Activated CD8-positive, alpha-beta memory T cell treated with anti-CD3 and anti-CD28 coated beads, Interleukin-2, amount 50 U/mL, for 24 hours (primary cell): Measurements from ENCODE around the gene SLAIN2.

Experiments
- DNase-seq: peaks from one replicate; pipeline ENCODE4 v3.0.0-alpha.2; 2020; ENCODE audit errors: extremely low read depth

The SLAIN2 gene

DNA sequence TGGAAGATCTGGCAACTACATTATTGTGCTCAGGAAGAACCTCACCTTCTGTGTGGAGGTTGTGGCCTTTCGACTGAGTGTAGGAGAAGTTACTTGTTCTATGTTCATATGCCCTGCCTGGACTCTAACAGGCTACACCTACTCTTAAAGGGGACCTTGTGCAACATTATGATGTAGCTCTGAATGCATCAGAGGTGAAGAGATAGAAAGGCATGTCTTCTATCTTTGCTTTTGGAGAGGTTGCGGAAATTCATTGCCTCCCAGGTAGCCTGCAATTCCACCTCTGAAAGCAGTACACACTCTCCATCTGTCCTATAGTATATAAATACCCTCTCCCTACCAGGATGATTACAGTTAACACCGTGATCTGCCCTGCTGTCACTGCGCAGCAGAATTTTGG is 7.1 kb upstream of the SLAIN2 start:
- no peak for DNase-seq

DNA sequence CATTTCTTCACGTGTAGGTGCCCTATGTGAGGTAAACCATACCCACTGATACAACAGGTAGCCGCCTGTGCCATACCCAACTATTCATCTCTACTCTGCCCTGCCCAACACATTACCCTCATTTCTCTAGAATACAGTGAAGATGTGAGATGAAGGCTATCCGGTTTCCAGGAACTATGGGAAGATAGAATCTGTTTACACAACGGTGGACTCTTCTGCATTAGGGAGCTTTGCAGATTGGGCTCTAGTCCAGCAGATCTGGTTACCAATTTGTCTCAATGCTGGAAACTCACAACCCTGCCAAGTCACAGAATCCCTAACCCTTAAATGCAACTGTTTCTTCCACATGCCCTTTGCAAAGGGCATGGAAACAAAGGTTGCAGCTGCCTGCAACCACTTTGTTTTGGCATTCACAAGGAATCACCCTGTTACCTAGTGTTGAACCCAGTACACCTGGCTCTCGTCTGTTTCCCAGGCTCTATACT is 6.4 kb upstream of the SLAIN2 start:
- DNase-seq = no peak

DNA sequence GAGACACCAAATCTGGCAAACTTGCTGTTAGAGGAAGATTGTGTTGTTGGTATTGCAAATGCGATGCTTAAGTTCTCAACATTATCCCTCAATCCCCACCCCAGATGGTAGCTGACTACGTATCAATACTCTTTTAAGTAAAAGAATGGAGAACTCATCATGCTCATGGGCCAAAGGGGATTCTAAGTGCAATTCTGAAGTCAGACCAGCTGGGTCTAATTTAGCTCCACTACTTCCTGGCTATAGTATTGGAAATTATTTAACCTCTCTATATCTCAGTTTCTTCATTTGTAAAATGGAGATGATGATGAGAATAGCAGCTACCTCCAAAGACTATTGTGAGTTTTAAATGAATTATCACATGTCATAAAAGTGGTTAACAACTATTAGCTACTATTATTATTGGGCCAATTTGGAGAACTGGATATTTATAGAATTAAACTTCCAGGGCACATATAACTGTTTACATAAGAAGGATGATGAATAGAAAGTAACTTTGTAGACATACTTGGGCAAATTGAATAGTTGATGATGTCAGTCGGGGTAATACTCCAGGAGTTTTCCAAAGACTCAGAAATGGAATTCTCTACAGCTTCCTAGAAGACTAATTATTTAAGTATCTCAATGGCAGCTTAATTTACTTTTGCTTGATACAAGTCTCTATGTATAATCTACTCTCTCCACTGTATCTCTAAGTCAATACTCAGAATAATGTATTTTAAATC is 5.0 kb upstream of the SLAIN2 start:
- DNase-seq = no peak

DNA sequence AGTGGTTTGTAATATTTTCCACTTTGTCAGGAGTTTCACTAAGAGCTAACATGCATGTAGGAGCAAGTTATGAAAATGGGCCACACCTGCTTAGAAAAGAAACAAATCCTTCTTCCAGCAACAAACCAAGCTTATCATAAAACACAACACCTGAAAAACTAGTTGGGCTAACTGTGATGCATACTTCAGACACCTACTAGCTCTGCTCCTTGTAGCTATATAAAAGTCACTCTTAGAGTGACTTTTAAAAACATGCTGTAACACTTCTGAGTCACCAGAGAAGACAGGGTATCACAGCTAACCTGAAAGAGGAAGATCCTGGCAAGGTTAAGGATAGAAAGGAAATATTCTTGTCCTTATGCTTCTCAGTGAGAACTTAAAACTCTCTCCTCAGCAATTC is 3.6 kb upstream of the SLAIN2 start:
- no peak for DNase-seq

DNA sequence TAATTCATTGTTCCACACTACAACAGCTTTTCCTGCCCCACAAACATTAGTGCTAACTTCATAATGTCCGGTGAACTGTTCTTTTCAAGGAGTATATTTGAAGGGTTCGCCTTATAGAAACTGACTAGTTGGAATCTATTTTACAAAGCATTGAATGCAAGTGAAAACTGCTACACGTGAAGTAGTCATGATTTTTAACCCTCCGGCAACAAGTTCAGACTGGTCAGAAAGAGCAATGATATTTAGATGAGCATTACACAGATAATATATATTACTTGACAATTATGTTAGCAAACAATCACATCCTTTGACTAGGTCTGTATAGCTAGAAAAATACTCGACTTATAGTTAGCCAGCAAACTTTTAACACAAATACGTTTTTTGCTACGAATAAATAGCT is 1.7 kb upstream of the SLAIN2 start:
- DNase-seq = no peak

DNA sequence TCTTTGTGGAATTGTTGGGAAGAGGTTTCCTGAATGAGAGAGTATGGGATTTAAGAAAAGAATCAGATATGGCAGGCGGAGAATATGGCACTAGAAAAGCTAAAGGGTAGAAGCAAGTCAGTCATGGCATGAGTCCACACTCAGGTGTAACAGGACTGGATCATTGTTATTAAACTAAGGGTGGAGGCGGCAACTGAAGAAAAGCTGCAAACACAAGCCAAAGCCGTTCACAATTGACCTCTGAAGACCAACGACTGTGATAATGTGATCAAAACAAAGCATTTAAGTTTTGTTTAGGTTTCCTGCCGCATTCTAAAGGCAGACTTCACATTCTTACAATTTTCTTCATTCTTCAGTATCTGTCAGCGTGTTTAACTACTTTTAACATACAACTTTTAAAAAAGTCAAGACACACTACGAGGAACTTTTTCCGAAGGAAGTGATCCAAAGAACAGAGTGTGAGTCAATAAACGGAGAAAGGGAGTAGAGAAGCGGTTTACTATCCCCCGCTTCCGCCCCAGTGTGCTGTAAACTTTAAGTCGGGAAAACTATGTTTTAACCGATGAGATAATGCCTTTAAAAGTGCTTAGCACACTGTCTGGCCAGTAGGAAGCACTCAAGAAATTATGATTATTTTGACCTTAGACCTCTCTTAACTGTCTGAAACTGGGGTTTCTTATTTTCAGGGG is 909 bp upstream of the SLAIN2 start:
- DNase-seq = no peak

DNA sequence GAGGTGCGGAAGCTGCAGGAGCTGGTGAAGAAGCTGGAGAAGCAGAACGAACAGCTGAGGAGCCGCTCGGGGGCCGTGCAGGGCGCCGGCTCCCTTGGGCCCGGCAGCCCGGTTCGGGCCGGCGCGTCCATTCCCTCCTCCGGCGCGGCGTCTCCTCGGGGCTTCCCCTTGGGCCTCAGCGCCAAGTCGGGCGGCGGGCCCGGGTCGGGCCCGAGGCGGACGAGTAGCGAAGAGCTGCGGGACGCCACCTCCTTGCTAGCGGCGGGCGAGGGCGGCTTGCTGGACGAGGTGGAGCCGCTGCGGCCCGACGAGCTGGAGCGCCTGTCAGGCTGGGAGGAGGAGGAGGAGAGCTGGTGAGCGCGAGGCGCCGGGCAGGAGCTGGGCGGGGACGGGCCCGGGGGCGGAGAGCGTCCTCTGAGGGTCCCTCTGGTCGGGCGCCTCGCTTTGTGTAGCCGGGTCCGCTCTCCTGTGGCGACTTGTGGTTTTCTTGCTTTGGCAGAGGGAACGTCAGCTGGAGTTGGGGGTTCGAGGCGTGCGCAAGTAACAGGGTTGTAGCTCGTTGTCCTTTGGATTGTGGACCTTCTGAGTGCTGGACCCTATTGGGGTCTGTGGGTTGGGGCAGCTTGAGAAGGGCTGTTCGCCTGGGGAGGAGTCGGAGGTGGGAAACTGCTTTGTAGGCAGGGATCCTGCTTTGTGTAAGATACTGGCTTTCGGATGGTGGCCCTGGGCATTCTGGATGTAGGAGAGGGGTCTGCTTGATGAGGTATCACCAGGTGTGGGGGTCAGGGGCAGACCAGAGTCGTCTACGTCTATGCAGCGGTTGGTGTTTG is 662 bp downstream of the SLAIN2 start:
- DNase-seq = peak; percentile 1

DNA sequence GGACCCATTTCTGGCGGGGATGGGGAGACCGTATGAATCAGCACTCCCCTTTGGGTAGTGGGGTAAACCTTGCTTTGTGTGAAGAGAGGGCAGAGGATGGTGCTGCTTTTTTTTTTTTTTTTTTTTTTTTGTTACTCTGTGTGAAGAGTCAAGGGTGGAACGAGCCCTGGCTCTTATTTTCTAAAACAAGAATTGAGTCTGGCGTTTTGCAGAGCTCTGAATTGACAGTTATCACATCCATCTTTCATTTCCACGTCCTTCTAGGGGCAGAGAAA is 1.2 kb downstream of the SLAIN2 start:
- no peak for DNase-seq

DNA sequence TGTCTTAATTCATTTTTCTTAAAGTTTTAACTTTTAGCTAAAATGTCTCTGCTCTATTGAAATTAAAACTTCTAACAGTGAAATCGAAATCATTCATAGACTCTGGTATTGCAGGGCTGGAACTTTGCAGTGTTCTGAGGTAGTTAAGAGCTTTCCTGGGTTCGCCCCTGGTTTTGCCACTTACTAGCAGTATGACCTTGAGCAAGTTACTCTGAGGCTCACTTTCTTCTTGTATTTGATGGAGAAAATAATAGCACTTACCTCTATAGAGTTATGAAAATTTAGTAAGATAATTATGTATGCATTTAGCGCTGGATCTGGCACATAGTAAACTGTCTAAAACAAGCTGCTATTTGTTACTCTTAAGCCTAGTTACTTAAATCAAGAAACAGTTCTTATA is 1.7 kb downstream of the SLAIN2 start:
- DNase-seq = no peak

DNA sequence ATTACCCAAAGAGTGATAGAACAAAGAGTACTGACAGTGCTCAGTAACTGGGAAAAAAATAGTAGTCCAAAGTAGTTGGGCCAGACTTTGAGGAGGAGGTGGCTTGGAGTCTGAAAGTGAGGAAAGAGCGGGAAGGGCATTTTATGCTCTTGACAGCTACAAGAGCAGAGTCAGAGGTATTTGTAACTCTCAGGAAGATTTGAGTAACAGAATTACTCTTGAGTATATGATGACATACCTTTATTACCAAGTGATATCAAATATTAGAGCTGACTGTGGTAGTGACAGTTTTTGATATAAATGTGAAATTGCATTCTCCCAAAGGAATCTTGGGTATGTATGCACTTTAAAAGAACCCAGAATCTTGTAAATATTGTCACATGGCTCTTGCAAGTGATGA is 2.2 kb downstream of the SLAIN2 start:
- no peak for DNase-seq

DNA sequence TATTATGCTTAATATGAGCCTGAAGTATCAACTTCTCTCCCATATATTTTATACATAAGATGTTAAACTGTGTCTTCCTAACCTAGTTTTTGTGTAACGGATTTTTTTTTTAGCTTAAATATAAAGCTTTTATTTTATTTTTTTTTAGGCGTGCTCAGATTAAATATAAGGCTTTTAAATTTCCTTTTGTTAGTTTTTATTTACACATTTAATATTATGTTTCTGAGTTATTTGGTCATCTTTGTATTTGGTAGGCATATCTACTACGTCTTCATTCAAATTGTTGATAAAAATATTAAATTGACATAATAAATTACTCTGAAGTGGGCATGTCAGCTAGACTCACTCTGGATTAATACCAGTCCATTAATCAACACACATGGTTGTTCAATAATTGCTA is 4.2 kb downstream of the SLAIN2 start:
- no peak for DNase-seq

DNA sequence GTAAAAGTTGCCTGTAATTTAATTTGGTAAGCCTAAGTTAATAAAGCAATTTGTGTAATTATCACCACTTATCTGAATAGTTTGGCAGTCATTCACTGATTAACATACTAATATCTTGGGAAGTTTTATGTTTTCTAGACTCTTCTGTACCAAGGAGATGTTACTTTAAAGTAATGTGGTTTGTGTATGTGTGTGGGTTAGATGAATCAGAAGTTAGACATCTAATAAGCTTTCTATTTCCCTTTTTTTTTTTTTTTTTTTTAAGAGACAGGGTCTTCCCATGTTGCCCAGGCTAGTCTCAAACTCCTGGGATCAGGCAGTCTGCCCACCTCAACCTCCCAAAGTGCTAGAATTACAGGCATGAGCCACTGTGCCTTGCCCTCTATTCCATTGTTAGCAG is 5.3 kb downstream of the SLAIN2 start:
- no peak for DNase-seq

DNA sequence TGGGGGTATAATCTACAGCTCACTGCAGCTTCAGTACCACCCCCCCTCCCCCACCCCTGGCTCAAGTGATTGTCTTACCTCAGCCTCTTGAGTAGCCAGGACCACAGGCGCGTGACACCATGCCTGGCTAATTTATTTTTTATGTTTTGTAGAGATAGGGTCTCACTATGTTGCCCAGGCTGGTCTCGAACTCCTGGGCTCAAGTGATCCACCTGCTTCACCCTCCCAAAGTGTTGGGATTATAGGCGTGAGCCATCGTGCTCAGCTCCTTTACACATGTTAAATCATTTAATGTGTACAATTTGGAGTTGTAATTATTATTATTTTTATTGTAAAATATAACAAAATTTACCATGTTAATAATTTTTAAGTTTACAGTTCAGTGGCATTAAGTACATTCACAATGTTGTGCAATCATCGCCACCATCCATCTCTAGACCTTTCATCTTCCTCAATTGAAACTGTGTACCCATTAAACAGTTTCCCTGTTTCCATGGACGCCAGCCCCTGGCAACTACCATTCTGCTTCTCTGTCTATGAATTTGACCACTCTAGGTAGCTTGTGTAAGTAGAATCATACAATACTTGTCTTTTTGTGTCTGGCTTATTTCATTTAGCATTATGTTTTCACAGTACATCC is 6.1 kb downstream of the SLAIN2 start:
- DNase-seq = no peak

DNA sequence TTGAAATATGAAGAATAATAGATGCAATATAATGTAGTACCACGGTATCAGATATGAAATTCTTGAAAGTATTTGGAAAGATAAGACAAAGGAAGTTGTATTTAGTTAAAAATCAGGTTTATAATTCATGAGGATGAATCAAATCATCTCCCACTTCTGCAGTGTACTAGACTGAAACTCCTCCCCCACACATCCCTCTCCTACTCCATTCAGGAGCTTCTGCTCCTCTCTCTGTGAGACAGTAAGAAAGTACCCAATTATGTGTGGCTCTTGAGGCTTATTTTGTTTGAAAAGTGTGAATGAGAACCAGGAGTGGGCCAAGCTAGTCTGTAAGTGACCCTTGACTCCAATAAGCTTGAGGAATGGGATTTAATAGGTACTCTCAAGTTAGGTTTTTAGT is 9.5 kb downstream of the SLAIN2 start:
- DNase-seq = no peak

DNA sequence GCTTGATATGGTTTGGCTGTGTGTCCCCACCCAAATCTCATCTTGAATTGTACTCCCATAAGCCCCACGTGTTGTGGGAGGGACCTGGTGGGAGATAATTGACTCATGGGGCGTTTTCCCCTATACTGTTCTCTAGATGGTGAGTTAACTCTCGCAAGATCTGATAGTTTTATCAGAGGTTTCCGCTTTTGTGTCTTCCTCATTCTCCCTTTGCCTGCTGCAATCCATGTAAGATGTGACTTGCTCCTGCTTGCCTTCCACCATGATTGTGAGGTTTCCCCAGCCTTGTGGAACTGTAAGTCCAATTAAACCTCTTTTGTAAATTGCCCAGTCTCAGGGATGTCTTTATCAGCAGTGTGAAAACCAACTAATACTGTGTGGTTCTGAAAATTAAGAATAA is 11.5 kb downstream of the SLAIN2 start:
- no peak for DNase-seq

DNA sequence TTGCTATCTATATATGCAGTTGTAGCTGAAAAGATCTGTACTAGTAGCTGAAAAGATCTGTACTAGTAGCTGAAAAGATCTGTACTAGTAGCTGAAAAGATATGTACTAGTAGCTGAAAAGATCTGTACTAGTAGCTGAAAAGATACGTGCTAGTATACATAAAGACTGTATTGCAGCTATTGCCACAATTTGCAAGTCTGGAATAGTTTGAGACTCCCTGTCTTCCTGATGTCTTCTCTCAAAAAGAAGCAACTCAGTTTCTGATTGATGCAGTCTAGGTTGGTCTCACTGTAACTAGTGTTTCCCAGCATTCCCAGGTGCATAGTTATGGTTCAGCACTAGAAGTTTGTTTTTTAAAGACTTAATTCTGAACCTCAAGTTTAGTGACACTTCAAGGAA is 15.0 kb downstream of the SLAIN2 start:
- no peak for DNase-seq

DNA sequence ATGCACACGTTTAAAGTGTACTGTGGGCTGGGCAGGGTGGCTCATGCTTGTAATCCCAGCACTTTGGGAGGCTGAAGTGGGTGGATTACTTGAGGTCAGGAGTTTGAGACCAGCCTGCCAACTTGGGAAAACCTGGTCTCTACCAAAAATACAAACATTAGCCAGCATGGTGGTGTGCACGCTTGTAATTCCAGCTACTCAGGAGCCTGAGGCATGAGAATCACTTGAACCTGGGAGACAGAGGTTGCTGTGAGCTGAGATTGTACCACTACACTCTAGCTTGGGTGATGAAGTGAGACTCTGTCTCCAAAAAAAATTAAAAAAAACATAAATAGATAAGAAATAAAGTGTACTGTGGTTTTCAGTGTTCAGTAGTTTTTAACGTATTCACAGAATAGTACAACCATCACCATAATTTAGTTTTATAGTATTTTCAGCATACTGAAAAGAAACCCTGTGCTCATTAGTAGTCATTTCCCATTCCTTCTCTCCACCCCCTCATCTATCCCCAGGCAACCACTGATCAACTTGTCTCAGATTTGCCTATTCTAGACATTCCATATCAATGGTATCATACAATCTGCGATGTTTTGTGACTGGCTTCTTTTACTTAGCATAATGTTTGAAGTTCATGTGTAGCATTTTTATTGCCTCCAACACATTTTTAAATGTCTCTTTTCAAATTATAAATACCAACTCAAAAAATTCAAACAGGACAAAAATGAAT is 19.1 kb downstream of the SLAIN2 start:
- DNase-seq = no peak

DNA sequence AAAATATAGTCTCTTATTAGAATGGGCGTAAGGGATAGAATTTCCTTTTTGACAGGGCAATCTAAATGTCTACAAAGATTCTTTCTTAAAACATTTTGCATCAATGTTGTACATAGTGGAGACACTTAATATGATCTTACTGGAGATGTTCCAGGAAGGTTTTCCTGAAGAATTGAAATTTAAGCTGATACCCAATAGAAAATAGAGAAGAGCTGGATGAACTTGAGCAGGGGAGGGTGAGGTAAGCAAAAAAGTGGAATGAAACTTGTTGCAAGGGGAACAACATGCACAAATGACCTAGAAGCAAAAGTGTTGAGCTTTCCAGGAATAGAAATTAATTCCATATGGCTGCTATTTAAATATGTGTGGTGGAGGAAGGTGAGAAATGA is 19.7 kb downstream of the SLAIN2 start:
- no peak for DNase-seq

DNA sequence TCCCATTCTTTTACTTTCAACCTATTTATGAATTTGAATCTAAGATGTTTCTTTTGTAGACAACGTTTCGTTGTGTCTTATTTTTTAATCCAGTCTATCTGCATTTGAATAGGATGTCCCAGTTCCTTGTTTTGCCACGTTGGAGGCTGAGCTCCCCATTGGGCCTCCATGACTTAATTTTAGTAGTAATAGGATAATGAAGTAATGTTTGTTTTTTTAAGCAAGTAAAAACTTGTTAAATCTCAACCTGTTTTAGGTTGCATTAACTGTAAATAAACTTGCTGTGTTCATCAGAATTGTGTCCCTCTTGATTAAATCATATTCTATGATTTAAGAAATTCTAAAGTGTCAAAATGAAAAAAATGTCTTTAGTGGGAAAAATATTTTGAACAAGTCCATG is 25.3 kb downstream of the SLAIN2 start:
- no peak for DNase-seq

DNA sequence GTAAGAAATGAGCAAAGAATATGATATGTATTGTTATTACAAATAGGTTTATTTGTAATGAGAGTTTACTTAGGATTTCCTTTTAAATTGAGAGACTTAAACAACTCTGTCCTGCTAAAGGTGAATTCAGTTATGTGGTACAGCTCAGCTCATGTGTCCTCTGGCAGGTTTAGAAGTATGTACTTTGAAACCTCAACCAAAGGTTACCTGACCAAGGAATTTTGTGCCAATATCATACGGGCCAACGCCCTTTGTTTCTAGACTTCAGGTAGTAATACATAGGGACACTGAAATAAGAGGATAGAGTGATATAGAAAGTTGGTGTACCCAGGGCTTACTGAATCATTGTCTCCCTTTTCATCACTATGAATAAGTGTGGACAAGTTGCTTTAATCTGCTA is 25.7 kb downstream of the SLAIN2 start:
- DNase-seq = no peak

DNA sequence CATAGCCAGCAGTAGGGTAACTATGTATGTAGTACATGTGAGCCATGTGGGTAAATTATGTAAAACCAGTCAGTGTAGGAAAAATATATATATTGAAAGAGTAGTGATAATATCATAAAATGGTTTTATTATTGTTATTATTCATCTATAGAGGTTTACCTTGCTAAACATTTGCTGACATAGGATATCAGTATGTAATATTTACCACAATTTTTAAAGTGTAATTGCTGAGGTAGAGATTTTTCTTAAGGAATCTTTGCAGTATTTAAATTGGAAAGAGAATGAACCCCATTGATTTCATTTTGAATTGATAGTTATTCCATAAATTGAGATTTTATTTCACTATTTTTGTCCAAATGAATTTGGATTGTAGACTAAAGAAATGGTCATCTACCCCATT is 27.1 kb downstream of the SLAIN2 start:
- DNase-seq = no peak

DNA sequence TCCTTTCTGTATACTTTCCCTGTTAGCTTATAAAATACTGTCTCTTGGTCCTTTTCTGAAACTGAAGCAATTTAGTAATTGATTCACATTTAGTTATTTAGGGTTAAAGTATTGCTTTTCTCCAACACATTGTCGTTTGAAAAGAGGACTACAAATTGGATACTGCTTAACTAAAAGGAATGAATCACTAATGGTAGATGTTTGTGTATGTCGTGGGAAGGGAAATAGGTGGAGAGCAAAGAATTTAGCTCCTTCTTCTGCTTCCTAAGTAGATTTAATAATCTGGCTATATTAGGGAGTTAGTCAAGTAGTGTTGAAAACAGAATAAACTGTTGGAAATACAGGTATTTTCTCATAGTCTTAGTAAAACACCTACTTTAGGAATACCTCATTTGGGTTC is 27.9 kb downstream of the SLAIN2 start:
- DNase-seq = no peak
